ENCODE results near the gene HAPLN2.

- TF ChIP-seq CTCF (IDR thresholded peaks at IDR 0.05) = no peak
- no peak for TF ChIP-seq POLR2A (IDR thresholded peaks at IDR 0.05)
- no peak for TF ChIP-seq POLR2AphosphoS5 (IDR thresholded peaks at IDR 0.05)
Measured at GRCh38 chr1:156670791-156671190, 51.6 kb downstream of the HAPLN2 start.

All from prostate gland (tissue), 2 donors.